HCT116 (cell line): ENCODE results near the gene DFFA. TPM values are rescaled to one million over a fixed set of nuclear protein-coding genes. Genes with fewer than 3 reads are reported as not detected.
A peak's percentile ranks its signal among the peaks of the same experiment; 100 is the strongest.
"Not testable (repeated sequence)": the region's sequence is repeated elsewhere in the genome, so short reads cannot be mapped to it uniquely, and the experiment has no call there.

ENCODE experiments used
- ATAC-seq: fragments of 200-7000 bp; cut with Tn5 transposase; 2 replicates; pipeline ENCODE4 v1.9.1; 2020; ENCODE audit warnings: mild to moderate bottlenecking, moderate library complexity
- BruUV-seq: library from RNA; stranded (reverse); fragments of 400-500 nt; replicated peaks from 2 replicates; lab custom pipeline; 2021; lab: Mats Ljungman, UMichigan
- CTCF ChIA-PET: fragments of 300-600 bp; sonication (Branson Sonifier 250); formaldehyde crosslinking; loops from one replicate; lab custom pipeline; 2021; ENCODE audit warnings: antibody characterized with exemption; lab: Charles Lee
- POLR2A ChIA-PET: fragments of 300-600, 350-600 bp; sonication (Branson Sonifier 250); formaldehyde crosslinking; loops from one replicate; lab custom pipeline; 2021; ENCODE audit warnings: antibody characterized with exemption; lab: Charles Lee
- RAD21 ChIA-PET, 2 experiments: fragments of 300-600 bp; sonication (Branson Sonifier 250); formaldehyde crosslinking; loops; one replicate each; lab custom pipeline; 2023; ENCODE audit warnings: low total read pairs in 2 of 2; ENCODE audit not compliant: uncharacterized antibody in 2 of 2, unreplicated experiment in 2 of 2, low non-redundant PET in 1 of 2; lab: Charles Lee
- DNase-seq: peaks from one replicate; pipeline ENCODE4 v3.0.0-alpha.2; 2010; ENCODE audit warnings: low read depth, low spot score
- H2AFZ ChIP-seq: fragments of 200-600 bp; shearing (Covaris generic), sonication (generic); 2 replicates; pipeline ENCODE4 v1.6.1; 2017; ENCODE audit warnings: low read depth, mixed run types, mixed read lengths, antibody characterized with exemption, low read length; ENCODE audit not compliant: poor library complexity, severe bottlenecking
- H3K27ac ChIP-seq: 2 replicates; pipeline ENCODE4 v1.5.1; 2012; ENCODE audit warnings: low read depth, low read length
- H3K27me3 ChIP-seq: fragments of 200-600 bp; sonication (generic); 2 replicates; pipeline ENCODE4 v1.6.1; 2016; ENCODE audit warnings: mixed run types, low read length, mixed read lengths; ENCODE audit not compliant: insufficient read depth
- H3K36me3 ChIP-seq, 2 experiments: fragments of 200-500 bp in 1 of 2; fragments of 200-600 bp in 1 of 2; sonication (Bioruptor generic) in 1 of 2; sonication (generic) in 1 of 2; 2 replicates each; pipeline versions ENCODE4 v1.5.1 to v1.6.1; 2014 to 2016; ENCODE audit warnings: low read length in 2 of 2, inconsistent platforms in 1 of 2, mixed read lengths in 1 of 2, mixed run types in 1 of 2; ENCODE audit not compliant: insufficient read depth in 2 of 2, control insufficient read depth in 1 of 2
- H3K4me1 ChIP-seq, 2 experiments: fragments of 200-600 bp in 1 of 2; sonication (generic) in 1 of 2; 2 replicates each; pipeline versions ENCODE4 v1.5.1 to v1.6.1; 2012 to 2017; ENCODE audit warnings: low read length in 2 of 2, inconsistent platforms in 1 of 2, mild to moderate bottlenecking in 1 of 2, mixed read lengths in 1 of 2, mixed run types in 1 of 2, moderate library complexity in 1 of 2; ENCODE audit not compliant: insufficient read depth in 2 of 2, control insufficient read depth in 1 of 2
- H3K4me2 ChIP-seq: fragments of 200-600 bp; sonication (generic); 2 replicates; pipeline ENCODE4 v1.6.1; 2017; ENCODE audit warnings: mixed run types, low read length, mixed read lengths
- H3K4me3 ChIP-seq, 2 experiments: fragments of 200-600 bp in 1 of 2; sonication (generic) in 1 of 2; replicated peaks in 1 of 2; 2 replicates each; pipeline ENCODE4 v1.5.1; 2011 to 2016; ENCODE audit warnings: low read length in 2 of 2, control low read depth in 1 of 2, low read depth in 1 of 2, mild to moderate bottlenecking in 1 of 2, mixed read lengths in 1 of 2, mixed run types in 1 of 2
- H3K79me2 ChIP-seq: fragments of 200-600 bp; sonication (generic); 2 replicates; pipeline ENCODE4 v1.6.1; 2017; ENCODE audit warnings: mild to moderate bottlenecking, mixed run types, low read length, moderate library complexity, mixed read lengths; ENCODE audit not compliant: insufficient read depth
- H3K9ac ChIP-seq: fragments of 200-600 bp; sonication (generic); 2 replicates; pipeline ENCODE4 v1.6.1; 2016; ENCODE audit warnings: low read length, mixed read lengths
- H3K9me2 ChIP-seq: fragments of 200-600 bp; sonication (generic), shearing (Covaris generic); 2 replicates; pipeline ENCODE4 v1.6.1; 2017; ENCODE audit warnings: mixed run types, mild to moderate bottlenecking, moderate library complexity; ENCODE audit not compliant: insufficient read depth
- H3K9me3 ChIP-seq, 2 experiments: fragments of 200-500 bp in 1 of 2; fragments of 200-600 bp in 1 of 2; sonication (Bioruptor generic) in 1 of 2; sonication (generic) in 1 of 2; 2 replicates each; pipeline ENCODE4 v1.6.1; 2014 to 2017; ENCODE audit warnings: low read length in 2 of 2, mixed read lengths in 2 of 2, inconsistent platforms in 1 of 2, low read depth in 1 of 2, mild to moderate bottlenecking in 1 of 2, mixed run types in 1 of 2, moderate library complexity in 1 of 2; ENCODE audit not compliant: control insufficient read depth in 1 of 2, insufficient read depth in 1 of 2
- H4K20me1 ChIP-seq: fragments of 200-600 bp; sonication (generic), shearing (Covaris generic); 2 replicates; pipeline ENCODE4 v1.6.1; 2017; ENCODE audit warnings: mixed run types, mild to moderate bottlenecking, moderate library complexity; ENCODE audit not compliant: insufficient read depth
- CTCF ChIP-seq, 3 experiments: fragments of 200-600 bp in 1 of 3; sonication (generic) in 1 of 3; IDR thresholded peaks in 2 of 3; conservative IDR thresholded peaks in 1 of 3; 2 replicates each; pipeline ENCODE4 v1.5.1; 2012 to 2017; ENCODE audit warnings: low read depth in 2 of 3, low read length in 2 of 3, antibody characterized with exemption in 1 of 3, borderline replicate concordance in 1 of 3, control low read depth in 1 of 3, mild to moderate bottlenecking in 1 of 3, mixed read lengths in 1 of 3, mixed run types in 1 of 3, moderate library complexity in 1 of 3; ENCODE audit not compliant: insufficient read depth in 1 of 3
- FOSL1 ChIP-seq: IDR thresholded peaks from 2 replicates; pipeline ENCODE4 v1.6.1; 2012; ENCODE audit warnings: low read depth
- SIN3A ChIP-seq: IDR thresholded peaks from 2 replicates; pipeline ENCODE4 v1.6.1; 2012; ENCODE audit warnings: low read depth
- intact Hi-C: fragments of 100-400 bp; cut with micrococcal nuclease; formaldehyde crosslinking; loops from 2 replicates; pipeline ENCODE4 v1.10.0; 2022
- total RNA-seq: library from RNA; stranded (reverse); gene quantifications from one replicate; pipeline ENCODE4 v1.2.1, GENCODE V29; 2021; ENCODE audit not compliant: unreplicated experiment

Gene DFFA
- total RNA-seq, 1 experiment from 2014 or later: 67.7 TPM

- no peak for TF ChIP-seq CTCF (IDR thresholded peaks at IDR 0.05 in 2 of 3, conservative IDR thresholded peaks at IDR 0.05 in 1 of 3; ENCODE audit: borderline replicate concordance in 1 of 3, insufficient read depth in 1 of 3, low read depth in 2 of 3, low read length in 2 of 3)
- no peak for TF ChIP-seq FOSL1
These were observed 2.5 kb upstream of the DFFA start, which contains the start of gene PEX14 (continued) for GRCh38 chr1:10474613-10475507.

DNA sequence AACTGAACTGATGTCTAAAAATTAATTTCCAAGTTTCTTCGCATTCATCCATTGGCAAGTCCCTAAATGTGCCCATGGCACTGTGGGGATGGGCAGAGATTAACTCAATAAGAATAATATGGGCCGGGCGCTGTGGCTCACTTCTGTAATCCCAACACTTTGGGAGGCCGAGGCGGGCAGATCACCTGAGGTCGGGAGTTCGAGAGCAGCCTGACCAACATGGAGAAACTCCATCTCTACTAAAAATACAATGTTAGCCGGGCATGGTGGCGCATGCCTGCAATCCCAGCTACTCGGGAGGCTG is 1.9 kb upstream of the DFFA start:
- ATAC-seq, H3K36me3 ChIP-seq, POLR2A ChIA-PET, H2AFZ ChIP-seq, BruUV-seq, DNase-seq, H3K27me3 ChIP-seq, intact Hi-C loops, H3K9me2 ChIP-seq, H3K9me3 ChIP-seq, CTCF ChIA-PET, RAD21 ChIA-PET, H4K20me1 ChIP-seq: not testable (repeated sequence)
- Histone ChIP-seq H3K4me1 (peaks cover 0 to 36% of the 10 kb centered on the region in 2 experiments; a peak in 3 of 4 replicates), H3K79me2 (peaks cover 69% of the 10 kb centered on the region), H3K27ac (peak overlapping the region; percentile 45), H3K4me3 (peak overlapping the region; percentile 77 to 85), H3K4me2 (peak overlapping the region; percentile 90), H3K9ac (peak overlapping the region; percentile 81)
- 0 out of 2 replicates have a peak, but pooled peaks have one; percentile 11 for TF ChIP-seq SIN3A
